ENCODE measurements around the gene GRM8.

DNA sequence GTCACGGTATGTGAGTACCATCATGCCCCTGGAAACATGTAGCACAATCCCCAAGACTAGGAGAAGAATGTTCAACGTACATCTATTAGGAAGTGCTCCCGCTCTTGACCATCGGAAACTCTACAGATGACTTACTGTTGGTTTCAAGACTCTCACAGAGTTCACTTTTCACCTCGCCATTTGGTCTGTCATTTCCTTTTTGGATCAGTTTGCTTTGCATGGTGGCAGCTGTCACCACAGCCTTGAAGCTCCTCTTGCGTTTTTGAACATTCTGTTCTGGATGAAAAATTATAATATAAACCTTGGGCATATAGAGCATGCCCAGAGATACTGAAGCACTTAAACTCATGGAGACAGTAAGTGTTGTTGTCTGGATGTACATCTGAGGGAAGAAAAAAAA lies 806.8 kb downstream of the GRM8 start:
- TF ChIP-seq POLR2AphosphoS5 (IDR thresholded peaks at IDR 0.05), result no peak
- TF ChIP-seq POLR2A (IDR thresholded peaks at IDR 0.05), result no peak
- TF ChIP-seq, protein P1, sequence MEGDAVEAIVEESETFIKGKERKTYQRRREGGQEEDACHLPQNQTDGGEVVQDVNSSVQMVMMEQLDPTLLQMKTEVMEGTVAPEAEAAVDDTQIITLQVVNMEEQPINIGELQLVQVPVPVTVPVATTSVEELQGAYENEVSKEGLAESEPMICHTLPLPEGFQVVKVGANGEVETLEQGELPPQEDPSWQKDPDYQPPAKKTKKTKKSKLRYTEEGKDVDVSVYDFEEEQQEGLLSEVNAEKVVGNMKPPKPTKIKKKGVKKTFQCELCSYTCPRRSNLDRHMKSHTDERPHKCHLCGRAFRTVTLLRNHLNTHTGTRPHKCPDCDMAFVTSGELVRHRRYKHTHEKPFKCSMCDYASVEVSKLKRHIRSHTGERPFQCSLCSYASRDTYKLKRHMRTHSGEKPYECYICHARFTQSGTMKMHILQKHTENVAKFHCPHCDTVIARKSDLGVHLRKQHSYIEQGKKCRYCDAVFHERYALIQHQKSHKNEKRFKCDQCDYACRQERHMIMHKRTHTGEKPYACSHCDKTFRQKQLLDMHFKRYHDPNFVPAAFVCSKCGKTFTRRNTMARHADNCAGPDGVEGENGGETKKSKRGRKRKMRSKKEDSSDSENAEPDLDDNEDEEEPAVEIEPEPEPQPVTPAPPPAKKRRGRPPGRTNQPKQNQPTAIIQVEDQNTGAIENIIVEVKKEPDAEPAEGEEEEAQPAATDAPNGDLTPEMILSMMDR (IDR thresholded peaks at IDR 0.05), result no peak

All from upper lobe of left lung (tissue), 4 donors.